HG02763 (cell line): ENCODE measurements around the gene HMOX1.

Source experiments
- ATAC-seq: cut with Tn5 transposase; IDR thresholded peaks from one replicate; pipeline ENCODE4 v1.9.1; 2021; ENCODE audit warnings: mild to moderate bottlenecking, moderate library complexity; ENCODE audit not compliant: unreplicated experiment

Gene HMOX1

DNA sequence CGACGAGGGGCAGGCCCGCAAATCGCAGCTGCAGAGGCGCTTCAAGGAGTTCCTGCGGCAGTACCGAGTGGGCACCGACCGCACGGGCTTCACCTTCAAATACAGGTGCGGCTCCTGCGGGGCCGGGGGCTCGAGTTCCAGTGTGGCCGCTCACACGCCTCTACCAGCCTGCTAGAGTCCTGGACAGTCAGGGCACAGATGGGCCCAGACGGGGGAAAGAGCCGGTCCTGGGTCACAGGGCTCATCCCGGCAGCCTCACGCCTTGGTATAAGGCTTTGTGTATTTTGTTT lies 19.6 kb downstream of the HMOX1 start:
- ATAC-seq = no peak

GRCh38 chr22:35401863-35402262 lies 21.0 kb downstream of the HMOX1 start:
- no peak for ATAC-seq

- ATAC-seq = no peak
Measured at GRCh38 chr22:35403356-35403755, 22.5 kb downstream of the HMOX1 start.

GRCh38 chr22:35404176-35404575 lies 23.3 kb downstream of the HMOX1 start:
- ATAC-seq = no peak

GRCh38 chr22:35406443-35406842 lies 25.5 kb downstream of the HMOX1 start:
- ATAC-seq = no peak

GRCh38 chr22:35407362-35407761 lies 26.5 kb downstream of the HMOX1 start:
- no peak for ATAC-seq

DNA sequence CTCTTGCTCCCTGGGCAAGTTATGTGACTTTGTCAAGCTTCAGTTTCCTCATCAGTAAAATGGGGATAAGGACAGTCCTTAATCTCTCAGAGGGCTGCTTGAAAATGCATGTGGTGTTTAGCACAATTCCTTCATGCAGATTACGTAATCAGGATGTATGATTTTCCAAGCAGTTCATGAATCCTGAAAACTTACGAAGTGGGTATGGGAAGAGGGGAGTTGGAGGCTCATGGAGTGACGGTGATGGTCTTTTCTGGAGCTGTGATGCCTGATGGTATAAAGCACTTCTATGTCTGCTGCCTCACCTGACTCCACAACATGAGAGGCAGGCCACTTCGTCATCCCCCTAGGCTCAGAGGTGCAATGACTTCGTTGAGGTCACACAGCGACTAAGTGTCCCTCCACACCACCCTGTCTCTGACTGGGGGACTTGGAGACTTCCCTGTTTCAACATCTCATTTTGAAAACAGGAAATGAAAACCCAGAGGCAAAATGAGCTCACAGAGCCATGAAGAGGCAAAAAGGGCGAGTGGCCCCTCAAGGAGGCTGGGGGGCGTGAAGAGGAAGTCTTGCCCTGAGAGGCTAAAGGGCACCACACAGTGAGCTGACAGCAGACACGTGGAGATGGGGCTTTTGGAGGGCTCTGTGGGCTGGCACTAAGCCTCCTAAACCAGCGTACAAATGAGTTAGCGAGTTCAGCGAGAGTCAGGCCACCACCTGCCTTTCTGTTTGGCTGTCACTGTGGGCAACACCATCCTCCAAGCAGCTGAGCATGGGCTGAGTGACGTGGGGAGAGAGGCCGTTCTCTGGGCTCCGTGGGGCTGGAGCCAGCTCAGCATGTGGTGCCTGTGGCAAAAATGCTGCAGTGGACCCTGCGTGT lies 29.1 kb downstream of the HMOX1 start:
- ATAC-seq = peak; percentile 51

- ATAC-seq = peak; percentile 8
Measured at GRCh38 chr22:35410663-35411034, 29.8 kb downstream of the HMOX1 start.

DNA sequence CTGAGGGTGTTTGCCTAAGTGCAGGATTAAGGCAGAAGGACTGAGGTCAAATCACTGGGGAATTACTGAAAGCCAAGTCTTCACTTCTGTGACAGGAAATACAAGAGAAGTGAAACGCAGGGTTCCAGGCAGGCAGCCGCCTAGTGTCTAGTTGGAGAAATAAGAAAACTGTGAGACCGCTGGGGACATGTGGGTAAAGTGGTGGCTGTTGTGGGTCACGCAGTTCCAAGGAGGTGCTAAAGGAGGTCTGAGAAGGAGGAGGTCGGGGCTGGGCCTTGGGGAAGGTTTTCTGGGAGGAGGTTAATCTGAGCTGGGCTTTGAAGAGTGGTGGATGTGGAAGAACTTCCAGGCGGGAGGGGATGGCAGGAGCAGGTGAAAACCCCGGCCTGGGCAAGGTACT lies 30.2 kb downstream of the HMOX1 start:
- no peak for ATAC-seq

DNA sequence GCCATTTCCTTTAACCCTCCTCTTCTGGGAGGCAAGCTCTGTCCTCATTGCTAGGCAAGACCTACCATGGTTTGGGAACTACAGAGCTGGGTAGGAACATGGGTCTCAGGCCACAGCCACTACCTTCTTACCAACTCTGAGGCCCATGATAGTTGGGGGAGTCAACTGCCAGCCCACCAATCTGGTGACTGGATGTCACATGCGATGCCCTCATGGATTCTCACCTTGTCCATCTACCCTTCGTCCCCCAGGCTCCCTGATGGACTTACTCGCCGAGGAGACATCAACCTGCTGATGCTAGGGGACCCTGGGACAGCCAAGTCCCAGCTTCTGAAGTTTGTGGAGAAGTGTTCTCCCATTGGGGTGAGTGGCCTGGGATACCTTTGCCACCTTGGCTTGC lies 32.7 kb downstream of the HMOX1 start:
- ATAC-seq = no peak

- no peak for ATAC-seq
Measured at GRCh38 chr22:35417606-35418005, 36.7 kb downstream of the HMOX1 start.

DNA sequence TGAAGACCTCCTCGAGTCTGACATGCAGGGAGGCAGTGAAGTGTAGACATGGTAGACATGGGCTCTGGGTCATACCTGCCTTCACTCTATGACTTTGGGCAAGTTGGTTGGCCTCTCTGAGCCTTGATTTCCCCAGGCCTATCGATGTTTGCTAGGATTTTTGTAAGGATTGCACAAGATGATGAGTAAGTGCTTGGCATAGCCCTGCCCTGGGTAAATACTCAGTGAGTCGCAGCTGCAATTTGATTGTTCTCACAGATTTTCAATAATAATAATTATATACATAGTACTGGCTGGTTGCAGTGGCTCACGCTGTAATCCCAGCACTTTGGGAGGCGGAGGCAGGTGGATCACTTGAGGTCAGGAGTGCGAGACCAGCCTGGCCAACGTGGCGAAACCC lies 37.2 kb downstream of the HMOX1 start:
- no peak for ATAC-seq

GRCh38 chr22:35418731-35419130 lies 37.8 kb downstream of the HMOX1 start:
- no peak for ATAC-seq

DNA sequence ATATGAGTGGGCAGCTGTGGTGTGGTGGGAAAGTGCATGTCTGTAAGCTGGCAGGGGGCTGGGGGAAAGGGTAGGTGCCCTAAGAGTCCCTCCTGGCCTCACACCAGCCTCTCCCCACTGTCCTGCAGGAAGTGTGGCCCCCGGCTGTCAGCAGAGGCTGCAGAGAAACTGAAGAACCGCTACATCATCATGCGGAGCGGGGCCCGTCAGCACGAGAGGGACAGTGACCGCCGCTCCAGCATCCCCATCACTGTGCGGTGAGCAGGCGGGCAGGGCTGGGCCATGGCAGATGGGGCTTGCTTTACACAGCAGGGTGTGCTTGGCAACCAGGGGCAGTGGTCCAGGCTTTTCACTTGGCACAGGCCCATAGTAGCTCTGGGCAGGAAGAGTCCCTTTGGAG lies 38.9 kb downstream of the HMOX1 start:
- ATAC-seq = no peak

GRCh38 chr22:35421121-35421520 lies 40.2 kb downstream of the HMOX1 start:
- no peak for ATAC-seq

- ATAC-seq = no peak
Measured at GRCh38 chr22:35422145-35422544, 41.2 kb downstream of the HMOX1 start.

DNA sequence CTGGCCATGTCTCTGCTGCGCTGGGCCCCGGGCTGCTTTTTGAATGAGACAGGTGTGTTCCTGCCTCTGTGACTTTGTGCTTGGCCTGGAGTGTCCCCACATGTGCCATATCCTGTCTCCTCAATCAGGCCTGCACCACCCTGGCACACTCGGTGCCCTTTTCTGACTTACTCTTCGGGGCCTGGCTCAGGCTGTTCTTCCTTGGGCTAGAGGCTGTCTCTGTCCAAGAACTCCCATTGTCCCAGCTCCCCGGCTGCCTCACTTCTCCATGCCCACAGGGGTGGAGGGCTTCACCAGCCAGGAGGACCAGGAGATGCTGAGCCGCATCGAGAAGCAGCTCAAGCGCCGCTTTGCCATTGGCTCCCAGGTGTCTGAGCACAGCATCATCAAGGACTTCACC lies 42.0 kb downstream of the HMOX1 start:
- no peak for ATAC-seq

GRCh38 chr22:35424081-35424480 lies 43.2 kb downstream of the HMOX1 start:
- no peak for ATAC-seq

GRCh38 chr22:35424761-35425160 lies 43.9 kb downstream of the HMOX1 start:
- ATAC-seq = no peak

- no peak for ATAC-seq
Measured at GRCh38 chr22:35425546-35425945, 44.6 kb downstream of the HMOX1 start.

- no peak for ATAC-seq
Measured at GRCh38 chr22:35425971-35426800, 45.3 kb downstream of the HMOX1 start.

GRCh38 chr22:35426801-35427140 lies 45.9 kb downstream of the HMOX1 start:
- no peak for ATAC-seq
